G401 (cell line): ENCODE results near the gene SULT1A2. TPM values are rescaled to one million over a fixed set of nuclear protein-coding genes. Genes with fewer than 3 reads are reported as not detected.
A peak's percentile ranks its signal among the peaks of the same experiment; 100 is the strongest.
"Not testable (repeated sequence)": the region's sequence is repeated elsewhere in the genome, so short reads cannot be mapped to it uniquely, and the experiment has no call there.

Experiments used
- DNase-seq: peaks from one replicate; pipeline ENCODE4 v3.0.0-alpha.2; 2015; ENCODE audit warnings: low spot score
- in situ Hi-C: cut with HindIII; loops from 2 replicates; pipeline ENCODE4 v1.10.0; 2016; ENCODE audit warnings: low sequenced_read_pairs, mixed read lengths
- total RNA-seq: library from RNA; depleted of rRNA; stranded (reverse); fragments of >200 nt; shearing (Covaris generic); gene quantifications from 2 replicates; pipeline ENCODE4 v1.2.3, GENCODE V29; 2014; rRNA removed

Gene SULT1A2
- 0.98 TPM in 1 of 2 replicates, not detected in the other for total RNA-seq

DNA sequence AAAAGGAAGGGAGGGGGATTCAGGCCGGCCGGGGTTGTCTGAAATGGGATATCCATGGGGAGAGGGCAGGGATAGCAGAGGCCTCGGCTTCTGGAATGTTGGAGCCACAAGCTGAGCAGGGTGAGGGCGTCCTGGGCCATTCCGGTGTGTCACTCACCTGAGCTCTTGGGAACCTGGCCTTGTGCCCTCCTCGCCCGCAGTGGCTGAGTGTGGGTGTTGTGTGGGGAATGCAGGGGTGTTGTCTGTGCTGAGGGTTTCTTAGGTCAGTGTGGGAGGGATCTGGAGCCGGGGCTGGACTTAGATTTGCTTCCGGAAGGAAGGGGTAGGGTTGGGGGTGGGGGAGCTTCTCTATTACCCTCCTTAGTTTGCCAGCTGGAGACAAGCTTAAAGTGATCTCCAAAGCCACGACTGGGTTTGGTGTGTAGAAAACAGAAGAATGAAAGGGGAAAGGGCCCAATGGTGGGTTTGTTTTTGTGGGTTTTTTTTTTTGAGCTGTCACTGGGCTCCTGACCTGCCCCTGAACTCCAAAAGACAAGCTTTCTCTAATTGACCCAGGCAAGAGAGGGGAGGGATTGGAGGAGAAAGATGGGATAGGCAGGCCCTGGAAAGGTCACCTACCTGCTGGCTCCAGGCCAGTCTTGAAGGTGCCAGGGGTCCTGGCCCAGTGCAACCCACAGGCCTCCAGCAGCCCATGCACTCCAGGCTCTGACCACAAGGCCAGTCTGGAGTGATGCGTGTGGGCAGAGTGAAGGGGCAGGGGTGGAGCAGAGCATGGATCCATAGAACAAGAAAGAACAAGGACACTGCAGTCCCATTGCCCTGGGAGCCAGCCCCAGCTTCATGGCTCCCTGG is at the start of gene SULT1A2:
Gene SULT1A2 (minus strand): TSS at position 211 of the 852 bp plus-strand sequence. CDS start 1,120 bp downstream, outside the sequence.
- no peak for DNase-seq
- in situ Hi-C loops: no loop called here

DNA sequence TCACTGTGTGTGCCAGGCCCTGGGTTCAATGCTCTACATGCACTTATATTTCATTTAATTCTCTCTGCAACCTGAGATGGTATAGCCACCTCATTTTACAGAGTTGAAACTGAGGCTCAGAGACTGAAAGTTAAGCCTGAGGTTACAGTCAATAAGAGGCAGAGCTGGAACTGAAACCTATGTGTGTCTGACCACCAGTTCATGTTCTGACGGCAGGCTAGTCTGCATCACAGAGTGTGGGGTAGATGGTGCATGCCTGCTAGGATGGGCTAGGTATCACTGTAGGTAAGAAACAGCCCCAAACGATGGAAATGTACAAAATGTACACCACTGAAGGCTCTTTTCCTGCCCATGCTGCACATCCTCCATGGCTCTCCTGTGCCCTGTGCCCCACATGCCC is 43.1 kb upstream of the SULT1A2 start:
- DNase-seq, in situ Hi-C loops: not testable (repeated sequence)

DNA sequence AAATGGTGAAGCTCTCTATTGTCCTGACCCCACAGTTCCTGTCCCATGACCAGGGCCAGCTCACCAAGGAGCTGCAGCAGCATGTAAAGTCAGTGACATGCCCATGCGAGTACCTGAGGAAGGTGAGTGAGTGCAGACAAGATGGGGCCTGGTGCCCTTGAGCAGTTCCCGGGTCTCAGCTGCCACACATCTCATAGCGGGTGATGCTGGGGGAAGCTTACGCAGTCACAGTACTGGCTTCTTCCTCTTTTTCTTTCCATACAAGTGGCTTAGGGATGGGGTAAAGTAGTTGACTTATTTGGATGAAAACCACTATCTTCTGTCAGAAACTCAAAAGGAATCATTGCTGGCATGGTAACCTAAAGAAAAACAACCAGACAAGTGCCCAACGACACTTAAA is 41.5 kb upstream of the SULT1A2 start:
- in situ Hi-C loops, DNase-seq: not testable (repeated sequence)

DNA sequence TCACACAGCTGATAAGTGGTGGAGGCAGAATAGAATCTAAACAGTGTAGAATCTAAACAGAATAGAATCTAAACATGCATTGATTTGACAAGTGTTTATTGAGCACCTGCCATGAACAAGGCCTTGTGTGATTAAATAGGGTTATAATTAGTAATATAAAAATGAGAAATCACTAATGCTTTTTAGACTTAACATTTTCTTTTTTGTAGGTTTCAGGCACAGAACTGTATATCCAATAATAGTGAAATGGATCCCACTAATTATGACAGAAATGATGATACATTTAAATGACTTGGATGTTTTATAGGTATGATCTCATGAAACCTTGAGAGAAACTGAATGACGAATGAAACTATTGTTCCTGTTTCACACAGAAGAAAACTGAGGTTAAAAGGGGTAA is 40.9 kb upstream of the SULT1A2 start, which contains the start of gene NPIPB8:
Gene NPIPB8 (plus strand): TSS at position 301 of the 400 bp plus-strand sequence. CDS start 296 bp downstream, outside the sequence.
- DNase-seq, in situ Hi-C loops: not testable (repeated sequence)

DNA sequence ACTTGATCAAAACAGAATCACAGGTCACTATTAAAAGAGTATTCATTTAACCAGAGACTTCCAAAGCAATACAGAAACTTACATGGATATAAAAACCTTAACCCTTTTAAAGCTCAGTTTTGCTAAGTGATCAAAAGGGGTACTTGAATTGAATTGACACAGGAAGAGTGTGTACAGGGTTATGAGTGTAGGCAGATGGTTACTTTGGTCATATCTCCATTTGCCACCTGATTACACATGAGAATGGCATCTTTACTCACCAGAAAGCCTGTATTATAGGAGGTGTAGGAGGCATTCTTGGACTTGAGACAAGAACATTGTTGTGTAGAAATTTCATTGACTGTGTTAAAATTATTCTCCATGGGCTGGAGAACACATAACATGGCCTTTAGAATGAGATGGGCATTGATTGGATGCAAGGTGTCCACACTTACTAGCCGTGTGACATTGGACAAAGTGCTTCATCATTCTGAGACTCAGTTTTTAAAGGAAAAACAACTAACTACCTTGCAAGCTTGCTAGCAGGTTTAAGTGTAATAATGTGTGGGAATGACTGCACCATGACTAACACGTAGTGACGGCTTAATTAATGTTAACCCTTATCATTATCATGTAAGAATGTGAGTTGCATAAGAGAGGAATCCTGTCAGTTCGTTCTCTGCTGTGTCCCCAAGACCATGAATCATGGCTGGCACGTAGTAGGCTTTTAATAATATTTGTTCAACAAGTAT is 39.4 kb upstream of the SULT1A2 start:
- in situ Hi-C loops, DNase-seq: not testable (repeated sequence)

DNA sequence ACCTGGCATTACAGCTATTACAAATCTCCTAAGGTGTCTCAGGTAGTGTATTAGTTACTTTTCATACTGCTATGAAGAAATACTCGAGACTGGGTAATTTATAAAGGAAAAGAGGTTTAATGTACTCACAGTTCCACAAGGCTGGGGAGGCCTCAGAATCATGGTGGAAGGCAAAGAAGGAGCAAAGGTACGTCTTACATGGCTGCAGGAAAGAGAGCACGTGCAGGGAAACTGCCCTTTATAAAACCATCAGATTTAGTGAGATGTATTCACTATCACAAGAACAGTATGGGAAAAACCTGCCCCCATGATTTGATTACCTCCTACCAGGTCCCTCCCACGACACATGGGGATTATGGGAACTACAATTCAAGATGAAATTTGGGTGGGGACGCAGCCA is 34.1 kb upstream of the SULT1A2 start:
- in situ Hi-C loops: not testable (repeated sequence)

DNA sequence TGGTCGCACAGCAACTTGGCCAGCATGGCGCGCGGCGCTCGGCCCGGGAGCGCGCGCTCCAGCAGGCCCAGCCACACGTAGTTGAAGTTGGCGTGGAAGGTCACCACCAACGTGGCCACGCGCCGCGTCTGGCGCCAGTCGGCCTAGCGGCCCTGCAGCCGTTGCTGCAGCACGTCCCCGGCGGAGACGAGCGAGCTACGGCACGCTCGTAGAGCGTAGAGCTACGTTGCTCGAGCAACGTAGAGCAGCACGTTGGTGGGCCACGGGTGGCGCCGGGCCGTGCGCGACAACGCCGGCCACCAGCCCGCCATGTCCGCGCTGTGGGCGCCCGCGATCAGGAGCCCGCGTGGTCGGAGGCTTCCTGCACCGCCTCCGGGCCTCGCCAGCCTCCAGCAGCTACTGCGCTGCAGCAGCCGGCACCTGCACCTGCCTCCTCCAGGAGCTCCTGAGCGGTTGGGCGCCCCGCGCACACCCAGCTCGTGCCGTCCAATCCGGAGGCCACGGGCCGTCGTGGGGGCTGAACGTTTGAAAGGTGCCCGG is 26.4 kb upstream of the SULT1A2 start:
- in situ Hi-C loops: no loop called here
- DNase-seq: peak; percentile 78

More for the DNA sequence above, 34.1 kb upstream of the SULT1A2 start:
- DNase-seq: not testable (repeated sequence)

DNA sequence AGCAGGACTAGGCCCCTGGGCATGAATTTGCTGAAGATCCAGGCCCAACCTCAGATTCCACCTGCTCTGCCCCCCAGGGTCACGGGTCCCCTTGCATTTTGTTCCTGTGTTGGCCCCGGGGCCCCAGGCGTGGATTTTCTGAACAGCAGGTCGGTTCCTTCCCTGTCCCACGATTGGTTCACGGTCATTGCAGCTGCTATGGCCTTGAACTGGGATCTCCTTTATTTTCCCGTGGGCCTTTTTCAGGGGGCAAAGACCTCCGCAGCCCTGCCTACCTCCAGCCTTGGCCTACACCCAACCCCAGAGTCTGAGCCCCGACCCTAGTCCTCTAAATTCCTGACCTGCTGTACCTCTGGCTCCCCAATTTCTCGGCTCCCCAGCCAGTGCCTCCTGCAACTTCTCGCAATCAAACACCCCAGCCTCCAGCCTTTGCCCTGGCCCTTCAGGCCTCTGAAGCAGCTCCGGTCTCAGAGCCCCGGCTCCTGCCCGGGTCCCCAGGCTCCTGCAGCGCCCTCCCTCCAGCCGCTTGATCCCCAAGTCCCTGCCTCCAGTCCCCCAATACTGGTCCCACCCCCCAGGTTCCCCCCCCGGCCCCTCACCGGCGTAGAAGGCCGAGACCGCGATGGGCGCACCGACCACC is 25.8 kb upstream of the SULT1A2 start:
- in situ Hi-C loops, DNase-seq: not testable (repeated sequence)

DNA sequence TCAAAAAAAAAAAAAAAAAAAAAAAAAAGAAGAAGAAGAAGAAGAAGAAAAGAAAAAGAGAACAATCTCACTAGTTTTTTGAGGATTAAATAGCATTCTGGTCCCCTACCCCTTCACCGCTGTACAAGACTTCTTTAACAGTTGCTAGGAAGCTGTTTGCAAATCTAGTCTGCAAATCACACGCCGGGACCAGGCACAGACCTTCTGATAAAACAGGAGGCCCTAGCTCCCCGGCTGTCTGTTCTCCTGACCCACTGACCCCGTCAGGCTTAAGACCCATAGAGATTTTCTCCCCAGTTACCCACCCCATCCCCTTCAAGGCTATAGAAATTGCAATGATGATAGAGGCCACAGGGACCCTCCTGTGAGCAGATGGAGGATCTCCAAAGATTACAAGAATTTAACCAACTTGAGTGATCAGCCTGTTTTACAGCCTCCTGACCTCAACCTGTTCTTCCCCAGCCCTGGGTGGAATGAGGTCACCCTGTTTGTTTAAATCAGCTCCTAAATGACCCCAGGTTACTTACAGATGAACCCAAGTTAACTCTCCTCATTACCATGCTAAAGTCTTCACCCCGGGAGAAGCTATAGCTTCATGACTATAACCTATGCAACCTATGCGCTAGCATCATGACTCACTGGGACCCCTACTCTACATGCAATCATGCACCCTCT is 24.8 kb upstream of the SULT1A2 start:
- no peak for DNase-seq
- in situ Hi-C loops: no loop called here

DNA sequence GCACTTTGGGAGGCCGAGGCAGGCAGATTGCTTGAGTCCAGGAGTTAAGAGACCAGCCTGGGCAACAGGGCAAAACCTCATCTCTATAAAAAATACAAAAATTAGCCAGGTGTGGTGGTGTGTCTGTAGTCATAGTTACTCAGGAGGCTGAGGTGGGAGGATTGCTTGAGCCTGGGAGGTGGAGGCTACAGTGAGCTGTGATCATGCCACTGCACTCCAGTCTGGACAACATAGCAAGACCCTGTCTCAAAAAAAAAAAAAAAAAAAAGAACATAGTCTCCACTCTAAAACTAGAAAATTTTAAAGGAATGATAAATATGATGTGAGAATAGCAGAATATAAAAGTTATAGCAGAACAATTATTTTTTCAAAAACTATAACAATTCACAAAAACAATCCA is 23.5 kb upstream of the SULT1A2 start:
- DNase-seq, in situ Hi-C loops: not testable (repeated sequence)

DNA sequence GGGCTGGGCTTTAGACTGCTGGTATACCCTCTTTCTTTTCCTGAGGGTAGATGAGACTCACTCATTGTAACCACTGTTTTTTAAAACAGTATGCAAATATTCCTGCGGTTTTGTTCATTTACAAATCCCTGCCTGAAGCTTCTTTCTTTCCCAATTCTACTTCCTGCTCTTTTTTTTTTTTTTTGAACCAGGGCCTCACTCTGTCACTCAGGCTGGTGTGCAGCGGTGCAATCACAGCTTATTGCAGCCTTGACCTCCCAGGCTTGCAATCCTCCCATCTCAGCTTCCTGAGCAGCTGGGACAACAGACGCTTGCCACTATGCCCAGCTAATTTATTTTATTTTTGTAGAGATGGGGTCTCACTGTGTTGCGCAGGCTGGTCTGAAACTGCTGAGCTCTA is 21.0 kb upstream of the SULT1A2 start:
- DNase-seq: no peak
- in situ Hi-C loops: no loop called here

DNA sequence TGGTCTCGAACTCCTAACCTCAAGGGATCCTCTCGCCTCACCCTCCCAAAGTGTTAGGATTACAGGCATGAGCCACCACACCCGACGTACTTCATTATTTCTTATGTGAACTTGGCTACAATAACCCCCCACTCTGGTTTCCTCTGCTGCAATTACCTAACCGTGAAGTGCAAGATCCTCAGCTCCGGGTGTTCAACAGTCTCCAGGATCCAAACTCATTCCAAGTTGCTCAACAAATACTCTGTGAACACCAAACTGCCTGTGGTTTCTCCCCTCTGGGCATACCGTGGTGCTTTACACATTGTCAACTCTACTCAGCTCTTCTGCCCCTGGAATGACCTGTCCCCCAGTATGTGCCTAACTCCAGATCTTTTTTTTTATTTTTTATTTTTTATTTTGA is 19.8 kb upstream of the SULT1A2 start:
- DNase-seq: no peak
- in situ Hi-C loops: no loop called here

DNA sequence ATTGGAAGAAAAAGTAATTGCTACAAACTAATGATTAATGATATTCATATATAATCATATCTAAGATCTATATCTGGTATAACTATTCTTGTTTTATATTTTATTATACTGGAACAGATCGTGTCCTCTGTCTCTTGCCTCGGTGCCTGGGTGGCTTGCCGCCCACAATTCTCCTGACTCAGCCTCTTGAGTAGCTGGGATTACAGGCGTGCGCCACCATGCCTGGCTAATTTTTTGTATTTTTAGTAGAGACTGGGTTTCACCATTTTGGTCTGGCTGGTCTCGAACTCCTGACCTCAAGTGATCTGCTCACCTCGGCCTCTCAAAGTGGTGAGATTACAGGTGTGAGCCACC is 19.4 kb upstream of the SULT1A2 start:
- in situ Hi-C loops, DNase-seq: not testable (repeated sequence)

DNA sequence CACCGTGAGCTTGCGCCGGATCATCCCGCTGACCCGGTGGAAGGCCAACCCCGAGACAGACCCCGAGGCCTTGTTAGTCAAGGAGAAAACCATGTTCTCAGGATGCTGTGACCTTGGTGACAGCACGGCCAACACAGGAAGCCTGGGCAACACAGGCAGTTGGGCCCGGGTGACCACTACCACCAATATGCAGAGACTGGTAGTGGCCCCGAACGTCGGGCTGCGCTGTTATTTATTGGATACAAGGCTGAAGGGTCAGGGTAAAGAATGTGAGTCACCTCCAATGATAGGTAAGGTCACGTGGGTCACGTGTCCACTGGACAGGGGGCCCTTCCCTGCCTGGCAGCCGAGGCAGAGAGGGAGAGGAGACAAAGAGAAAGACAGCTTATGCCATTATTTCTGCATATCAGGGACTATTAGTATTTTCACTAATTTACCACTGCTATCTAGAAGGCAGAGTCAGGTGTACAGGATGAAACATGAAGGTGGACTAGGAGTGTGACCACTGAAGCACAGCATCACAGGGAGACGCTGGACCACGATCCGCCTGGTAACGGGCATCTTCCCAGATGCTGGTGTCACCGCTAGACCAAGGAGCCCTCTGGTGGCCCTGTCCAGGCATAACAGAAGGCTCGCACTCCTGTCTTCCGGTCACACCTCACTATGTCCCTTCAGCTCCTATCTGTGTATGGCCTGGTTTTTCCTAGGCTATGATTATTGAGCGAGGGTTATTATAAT is 18.8 kb upstream of the SULT1A2 start:
- in situ Hi-C loops: not testable (repeated sequence)
- peak; percentile 81 for DNase-seq

DNA sequence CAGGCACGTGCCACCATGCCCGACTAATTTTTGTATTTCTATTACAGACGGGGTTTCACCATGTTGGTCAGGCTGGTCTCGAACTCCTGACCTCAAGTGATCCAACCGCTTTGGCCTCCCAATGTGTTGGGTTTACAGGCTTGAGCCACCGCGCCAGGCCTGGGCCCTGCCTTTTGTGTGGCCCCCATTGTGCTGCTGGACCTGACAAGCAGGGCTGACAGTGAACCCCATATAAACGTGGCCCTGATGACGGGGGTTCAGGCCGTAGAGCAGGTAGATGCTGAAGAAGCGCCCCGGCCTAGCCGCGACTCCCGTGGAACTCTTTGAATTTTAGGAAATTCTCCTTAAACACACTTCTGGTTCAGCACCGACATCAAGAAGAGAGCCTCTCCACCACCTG is 17.7 kb upstream of the SULT1A2 start:
- in situ Hi-C loops, DNase-seq: not testable (repeated sequence)

DNA sequence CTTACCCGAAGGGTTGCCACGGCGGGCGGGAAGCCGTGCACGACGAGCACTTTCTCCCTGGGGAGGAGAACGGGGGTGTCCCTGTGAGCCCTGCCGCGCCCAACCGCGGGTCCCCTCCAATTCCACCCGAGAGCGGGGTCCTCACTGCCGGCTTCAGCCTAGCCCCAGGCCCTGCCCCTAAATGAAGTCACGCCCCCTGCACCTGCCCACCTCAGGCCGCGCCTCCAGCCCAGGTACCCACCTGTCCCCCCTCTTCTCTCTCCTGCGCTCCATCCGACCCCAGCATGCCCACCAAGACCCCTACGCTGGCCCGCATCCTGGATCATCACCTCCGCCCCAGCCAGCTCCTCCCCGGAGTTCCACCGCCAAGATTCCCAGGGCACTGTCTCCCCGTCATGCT is 17.1 kb upstream of the SULT1A2 start:
- in situ Hi-C loops, DNase-seq: not testable (repeated sequence)

DNA sequence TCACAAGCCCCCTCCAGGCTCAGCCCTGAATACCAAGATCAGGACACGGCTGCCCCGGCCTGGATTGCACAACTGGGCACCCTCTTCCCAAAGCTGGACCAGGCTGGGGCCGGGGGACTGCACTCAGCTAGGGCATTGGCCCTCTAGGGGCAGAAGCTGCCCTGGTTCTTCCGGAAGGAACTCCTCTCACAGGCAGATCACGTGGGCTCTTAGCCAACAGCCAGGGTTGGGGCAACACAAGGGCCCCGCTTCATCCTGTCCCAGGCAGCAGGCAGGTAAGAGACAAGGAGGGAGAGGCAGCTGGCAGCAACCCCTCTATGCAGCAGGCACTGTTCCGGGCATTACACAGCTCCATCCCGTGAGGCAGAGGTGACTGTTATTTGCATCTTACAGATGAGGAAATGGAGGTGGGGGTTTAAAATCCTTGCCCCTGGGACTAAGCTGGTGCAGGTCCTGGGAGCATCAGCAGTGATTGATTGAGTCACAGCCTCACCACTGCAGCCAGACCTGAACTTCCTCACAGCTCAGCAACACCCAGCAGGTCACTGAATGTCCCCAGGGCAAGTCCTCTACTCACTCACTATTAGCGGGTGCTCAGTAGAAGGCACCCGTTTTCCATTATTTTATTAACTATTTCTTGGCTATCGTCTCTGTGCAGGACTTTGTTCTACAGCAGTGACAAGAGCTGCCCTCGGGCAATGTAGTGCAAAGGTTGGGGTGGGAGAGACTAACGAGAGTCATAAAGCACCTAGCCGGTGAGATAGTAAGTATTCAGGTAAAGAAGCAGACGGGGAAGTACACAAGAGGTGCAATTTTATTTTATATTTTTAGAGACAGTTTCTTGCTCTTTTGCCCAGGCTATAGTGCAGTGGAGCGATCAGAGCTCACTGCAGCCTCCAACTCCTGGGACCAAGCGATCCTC is 15.8 kb upstream of the SULT1A2 start:
- in situ Hi-C loops, DNase-seq: not testable (repeated sequence)
